AG04450 (cell line): ENCODE results near the gene KCNQ4. TPM values are rescaled to one million over a fixed set of nuclear protein-coding genes. Genes with fewer than 3 reads are reported as not detected.

ENCODE experiments used
- CTCF ChIA-PET: fragments of 300-600, 350-600 bp; formaldehyde crosslinking; extraction: SDS; loops from one replicate; lab custom pipeline; 2022; ENCODE audit warnings: antibody characterized with exemption, inconsistent platforms; lab: Charles Lee
- POLR2A ChIA-PET: fragments of 350-600 bp; formaldehyde crosslinking; extraction: SDS; loops from one replicate; lab custom pipeline; 2021; ENCODE audit warnings: antibody characterized with exemption, inconsistent platforms; lab: Yijun Ruan, JAX
- DNase-seq: peaks from one replicate; pipeline ENCODE4 v3.0.0-alpha.2; 2011; ENCODE audit warnings: low read depth, low spot score
- H3K27ac ChIP-seq: one replicate; pipeline ENCODE4 v1.5.1; 2012; ENCODE audit warnings: low read depth, low read length, control low read depth
- H3K27me3 ChIP-seq: one replicate; pipeline ENCODE4 v1.6.0; 2012; ENCODE audit warnings: low read length; ENCODE audit not compliant: control insufficient read depth, insufficient read depth
- H3K4me3 ChIP-seq: 2 replicates; pipeline ENCODE4 v1.5.1; 2011; ENCODE audit warnings: mild to moderate bottlenecking, low read depth, low read length, control low read depth
- H3K9me3 ChIP-seq: 2 replicates; pipeline ENCODE4 v1.5.1; 2012; ENCODE audit warnings: low read length; ENCODE audit not compliant: control insufficient read depth, insufficient read depth
- CTCF ChIP-seq: IDR thresholded peaks from 2 replicates; pipeline ENCODE4 v1.5.1; 2011; ENCODE audit warnings: low read depth, low read length, control low read depth, inconsistent platforms
- polyA plus RNA-seq: library from polyadenylated mRNA; depleted of rRNA; stranded (reverse); fragments of >200 nt; gene quantifications from 2 replicates; pipeline ENCODE4 v1.2.3, GENCODE V29; 2011

KCNQ4 gene
- polyA plus RNA-seq, 1 experiment = not detected

- peaks cover 17% of the 10 kb centered on the region for H3K9me3 ChIP-seq
- no peak for DNase-seq
- H3K27me3 ChIP-seq = peaks cover 28% of the 10 kb centered on the region
- POLR2A ChIA-PET = no interaction called here
- CTCF ChIA-PET = interaction anchor here (1.0 kb wide), 1 partner anchor 13 kb away, joined by 3 read pairs; no protein-coding TSS in a partner anchor
- TF ChIP-seq CTCF = no peak
- H3K4me3 ChIP-seq = no peak overlapping the region
- no peak overlapping the region for H3K27ac ChIP-seq
Observed at GRCh38 chr1:40840526-40841323, 57.1 kb downstream of the KCNQ4 start.

GRCh38 chr1:40841602-40842001 lies 58.0 kb downstream of the KCNQ4 start:
- H3K9me3 ChIP-seq = peaks cover 17% of the 10 kb centered on the region
- ChIA-PET POLR2A (interaction anchor here (0.6 kb wide), 1 partner anchor 180 kb away, joined by 6 read pairs; no protein-coding TSS in a partner anchor), CTCF (no interaction called here)

GRCh38 chr1:40842207-40842606 lies 58.6 kb downstream of the KCNQ4 start:
- H3K27ac ChIP-seq = no peak overlapping the region
- H3K4me3 ChIP-seq = no peak overlapping the region
- no peak for TF ChIP-seq CTCF
- H3K9me3 ChIP-seq = peaks cover 17% of the 10 kb centered on the region
- peaks cover 26% of the 10 kb centered on the region for H3K27me3 ChIP-seq
- no peak for DNase-seq
- CTCF ChIA-PET = interaction anchor here (0.5 to 0.6 kb wide), 2 partner anchors 111 to 186 kb away, joined by 3 read pairs; no protein-coding TSS in a partner anchor
- POLR2A ChIA-PET = interaction anchor here (0.6 kb wide), 1 partner anchor 179 kb away, joined by 6 read pairs; no protein-coding TSS in a partner anchor

More at GRCh38 chr1:40841602-40842001, 58.0 kb downstream of the KCNQ4 start:
- no peak for TF ChIP-seq CTCF
- Histone ChIP-seq H3K27ac (no peak overlapping the region), H3K27me3 (peaks cover 24% of the 10 kb centered on the region), H3K4me3 (no peak overlapping the region)
- DNase-seq = no peak

GRCh38 chr1:40842691-40843090 lies 59.1 kb downstream of the KCNQ4 start:
- H3K9me3 ChIP-seq = peaks cover 15% of the 10 kb centered on the region
- CTCF ChIA-PET = interaction anchor here (0.5 to 0.6 kb wide), 2 partner anchors 111 to 186 kb away, joined by 3 read pairs; no protein-coding TSS in a partner anchor
- POLR2A ChIA-PET = no interaction called here
- DNase-seq = no peak
- H3K4me3 ChIP-seq = no peak overlapping the region
- H3K27ac ChIP-seq = no peak overlapping the region
- H3K27me3 ChIP-seq = peaks cover 26% of the 10 kb centered on the region
- TF ChIP-seq CTCF = no peak

GRCh38 chr1:40844079-40844478 lies 60.5 kb downstream of the KCNQ4 start:
- H3K27ac ChIP-seq = no peak overlapping the region
- ChIA-PET CTCF (interaction anchor here (1.3 to 1.4 kb wide), 2 partner anchors 105 to 109 kb away, joined by 3 read pairs; no protein-coding TSS in a partner anchor), POLR2A (interaction anchor here (0.6 kb wide), 1 partner anchor 141 kb away, joined by 4 read pairs; no protein-coding TSS in a partner anchor)
- H3K9me3 ChIP-seq = peaks cover 5% of the 10 kb centered on the region; the same call in 1 of the 2 replicates
- no peak for TF ChIP-seq CTCF
- H3K27me3 ChIP-seq = peaks cover 27% of the 10 kb centered on the region
- no peak for DNase-seq
- no peak overlapping the region for H3K4me3 ChIP-seq
